Measurements from ENCODE around the gene EIF4E1B. TPM values are rescaled to one million over a fixed set of nuclear protein-coding genes. Genes with fewer than 3 reads are reported as not detected.

The EIF4E1B gene
- polyA plus RNA-seq, 2 of the 4 experiments (the other 2 are of a cell fraction): not detected

DNA sequence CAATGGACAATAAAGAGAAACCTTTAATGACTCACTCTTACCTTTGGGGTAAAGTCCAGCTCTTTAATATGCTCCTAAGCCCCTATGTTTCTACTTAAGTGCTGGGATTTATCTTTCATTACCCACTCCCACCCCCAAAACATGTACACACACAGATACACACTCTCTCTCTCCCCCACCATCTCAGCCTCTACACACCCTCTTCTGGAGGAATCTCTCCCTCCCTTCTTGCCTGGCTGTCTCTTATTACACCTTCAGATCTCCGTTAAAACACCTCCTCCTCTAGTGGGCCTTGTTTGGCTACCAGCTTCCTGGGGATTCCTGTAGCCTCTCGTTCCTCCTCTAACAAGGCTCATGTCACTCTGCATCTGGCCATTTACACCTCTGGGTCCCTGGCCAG is 27.4 kb upstream of the EIF4E1B start:
- no peak for ATAC-seq
- FAIRE-seq: no peak
- POLR2A ChIA-PET: no interaction called here

DNA sequence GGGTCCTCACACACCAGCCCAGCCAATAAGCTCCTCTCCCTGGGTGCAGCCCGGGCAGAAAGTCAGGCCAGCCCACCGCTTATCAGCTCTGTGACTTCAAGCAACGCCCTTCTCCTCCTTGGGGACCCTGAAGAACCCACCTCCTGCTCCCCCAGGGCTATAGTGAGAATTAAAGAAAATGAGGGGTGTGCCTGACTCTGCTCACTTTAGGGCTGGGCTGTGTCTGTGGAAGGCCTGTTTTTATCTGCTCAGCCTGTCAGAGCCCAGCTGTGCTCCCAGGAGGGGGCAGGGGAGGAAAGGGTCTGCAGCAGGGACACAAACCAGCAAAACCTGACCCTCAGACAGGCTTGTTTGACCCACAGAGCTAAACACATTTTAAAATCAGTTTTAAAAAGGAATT is 24.4 kb upstream of the EIF4E1B start:
- H3K4me1 ChIP-seq: peaks cover 13% of the 10 kb centered on the region
- ChIA-PET CTCF (interaction anchor here (0.9 to 3.8 kb wide), 8 partner anchors 12 to 190 kb away, joined by 4 to 18 read pairs (median 6); partner anchors contain the start of genes CLTB and TSPAN17), POLR2A (interaction anchor here (0.6 to 1.5 kb wide), 2 partner anchors 41 to 293 kb away, joined by 3 to 5 read pairs; partner anchors contain the start of genes HK3 and TSPAN17)
- H3K4me2 ChIP-seq: no peak overlapping the region
- H3K4me3 ChIP-seq: no peak overlapping the region
- no peak for TF ChIP-seq FOSB (CRISPR knock-in tag; IDR thresholded peaks at IDR 0.05)
- TF ChIP-seq, protein P1, sequence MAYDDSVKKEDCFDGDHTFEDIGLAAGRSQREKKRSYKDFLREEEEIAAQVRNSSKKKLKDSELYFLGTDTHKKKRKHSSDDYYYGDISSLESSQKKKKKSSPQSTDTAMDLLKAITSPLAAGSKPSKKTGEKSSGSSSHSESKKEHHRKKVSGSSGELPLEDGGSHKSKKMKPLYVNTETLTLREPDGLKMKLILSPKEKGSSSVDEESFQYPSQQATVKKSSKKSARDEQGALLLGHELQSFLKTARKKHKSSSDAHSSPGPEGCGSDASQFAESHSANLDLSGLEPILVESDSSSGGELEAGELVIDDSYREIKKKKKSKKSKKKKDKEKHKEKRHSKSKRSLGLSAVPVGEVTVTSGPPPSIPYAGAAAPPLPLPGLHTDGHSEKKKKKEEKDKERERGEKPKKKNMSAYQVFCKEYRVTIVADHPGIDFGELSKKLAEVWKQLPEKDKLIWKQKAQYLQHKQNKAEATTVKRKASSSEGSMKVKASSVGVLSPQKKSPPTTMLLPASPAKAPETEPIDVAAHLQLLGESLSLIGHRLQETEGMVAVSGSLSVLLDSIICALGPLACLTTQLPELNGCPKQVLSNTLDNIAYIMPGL (CRISPR knock-in tag; IDR thresholded peaks at IDR 0.05; ENCODE audit: borderline replicate concordance): no peak
- TF ChIP-seq EHMT2 (IDR thresholded peaks at IDR 0.05; ENCODE audit: low read depth): no peak
- TF ChIP-seq POLR2A (IDR thresholded peaks at IDR 0.05; ENCODE audit: low read length): no peak
- TF ChIP-seq ZFP36 (IDR thresholded peaks at IDR 0.05; ENCODE audit: borderline replicate concordance, partially characterized antibody): no peak
- TF ChIP-seq KDM5A (IDR thresholded peaks at IDR 0.05): no peak
- TF ChIP-seq, protein P2, sequence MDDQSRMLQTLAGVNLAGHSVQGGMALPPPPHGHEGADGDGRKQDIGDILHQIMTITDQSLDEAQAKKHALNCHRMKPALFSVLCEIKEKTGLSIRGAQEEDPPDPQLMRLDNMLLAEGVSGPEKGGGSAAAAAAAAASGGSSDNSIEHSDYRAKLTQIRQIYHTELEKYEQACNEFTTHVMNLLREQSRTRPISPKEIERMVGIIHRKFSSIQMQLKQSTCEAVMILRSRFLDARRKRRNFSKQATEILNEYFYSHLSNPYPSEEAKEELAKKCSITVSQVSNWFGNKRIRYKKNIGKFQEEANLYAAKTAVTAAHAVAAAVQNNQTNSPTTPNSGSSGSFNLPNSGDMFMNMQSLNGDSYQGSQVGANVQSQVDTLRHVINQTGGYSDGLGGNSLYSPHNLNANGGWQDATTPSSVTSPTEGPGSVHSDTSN (IDR thresholded peaks at IDR 0.05): no peak
- TF ChIP-seq HDAC2 (IDR thresholded peaks at IDR 0.05): no peak
- no peak for TF ChIP-seq HOXB13 (CRISPR knock-in tag; IDR thresholded peaks at IDR 0.05; ENCODE audit: low read depth)
- no peak overlapping the region for H3K27ac ChIP-seq
- no peak for FAIRE-seq
- H3K9me3 ChIP-seq: no peaks in the 10 kb centered on the region
- 80% methylated on average over 3 of the region's 3 CpGs for WGBS (ENCODE audit: missing lambda C conversion rate)
- DNase-seq (ENCODE audit: low read depth in 1 of 2, low spot score in 1 of 2): no peak
- ATAC-seq: no peak

More for the DNA sequence above, 27.4 kb upstream of the EIF4E1B start:
- Histone ChIP-seq H3K4me3 (no peak overlapping the region), H3K9me3 (no peaks in the 10 kb centered on the region), H3K4me2 (no peak overlapping the region), H3K27ac (no peak overlapping the region), H3K4me1 (0 out of 3 replicates have a peak, but pooled peaks cover 7% of the 10 kb centered on the region)
- DNase-seq (ENCODE audit: low read depth in 1 of 2, low spot score in 1 of 2): no peak
- TF ChIP-seq CEBPB (IDR thresholded peaks at IDR 0.05): no peak
- 61% methylated on average over 2 of the region's 2 CpGs for WGBS (ENCODE audit: missing lambda C conversion rate)
- CTCF ChIA-PET: interaction anchor here (0.7 to 3.0 kb wide), 6 partner anchors 16 to 263 kb away, joined by 3 to 11 read pairs (median 6); no protein-coding TSS in a partner anchor

DNA sequence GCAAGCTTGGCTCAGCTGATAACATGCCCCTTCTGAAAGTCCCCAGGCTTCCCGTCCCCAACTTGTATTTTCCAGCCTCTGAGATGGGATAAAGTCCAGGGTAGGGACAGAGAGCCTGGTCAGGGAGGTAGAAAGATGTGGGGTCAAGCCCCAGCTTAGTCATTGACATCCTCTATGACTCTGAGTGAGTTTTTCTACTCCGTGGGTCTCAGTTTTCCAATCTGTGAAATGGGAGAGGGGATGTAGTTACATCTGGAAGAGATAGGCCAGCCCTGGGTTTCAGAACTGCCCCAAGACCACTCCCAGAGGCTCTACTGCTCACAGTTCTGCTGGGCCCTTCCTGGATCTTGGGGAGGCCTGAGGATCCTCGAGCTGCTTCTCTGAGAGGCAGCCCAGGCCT is 23.6 kb upstream of the EIF4E1B start:
- CTCF ChIA-PET: interaction anchor here (1.2 to 3.8 kb wide), 7 partner anchors 12 to 191 kb away, joined by 3 to 18 read pairs (median 6); partner anchors contain the start of genes CLTB and TSPAN17
- FAIRE-seq (no peak), DNase-seq (ENCODE audit: low read depth in 1 of 2, low spot score in 1 of 2) (no peak), ATAC-seq (no peak)
- Histone ChIP-seq H3K9me3 (no peaks in the 10 kb centered on the region), H3K4me3 (no peak overlapping the region), H3K4me2 (no peak overlapping the region), H3K4me1 (peaks cover 13% of the 10 kb centered on the region), H3K27ac (no peak overlapping the region)
- no peak for TF ChIP-seq ZC3H11A (IDR thresholded peaks at IDR 0.05)
- no peak for TF ChIP-seq CBX2 (IDR thresholded peaks at IDR 0.05; ENCODE audit: borderline replicate concordance, low read depth)
- TF ChIP-seq EP300 (IDR thresholded peaks at IDR 0.05): no peak
- TF ChIP-seq, protein P3, sequence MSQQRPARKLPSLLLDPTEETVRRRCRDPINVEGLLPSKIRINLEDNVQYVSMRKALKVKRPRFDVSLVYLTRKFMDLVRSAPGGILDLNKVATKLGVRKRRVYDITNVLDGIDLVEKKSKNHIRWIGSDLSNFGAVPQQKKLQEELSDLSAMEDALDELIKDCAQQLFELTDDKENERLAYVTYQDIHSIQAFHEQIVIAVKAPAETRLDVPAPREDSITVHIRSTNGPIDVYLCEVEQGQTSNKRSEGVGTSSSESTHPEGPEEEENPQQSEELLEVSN (IDR thresholded peaks at IDR 0.05; ENCODE audit: borderline replicate concordance, low read depth): no peak
- no peak for TF ChIP-seq ZFP36 (IDR thresholded peaks at IDR 0.05; ENCODE audit: borderline replicate concordance, partially characterized antibody)
- no peak for TF ChIP-seq ESRRA (IDR thresholded peaks at IDR 0.05; ENCODE audit: borderline replicate concordance, low read length)
- no peak for TF ChIP-seq ZSCAN20 (CRISPR knock-in tag; IDR thresholded peaks at IDR 0.05)
- no peak for TF ChIP-seq BHLHE40 (IDR thresholded peaks at IDR 0.05; ENCODE audit: low read depth, low read length)
- TF ChIP-seq CBX8 (IDR thresholded peaks at IDR 0.05): no peak
- no peak for TF ChIP-seq RARB (CRISPR knock-in tag; IDR thresholded peaks at IDR 0.05)
- TF ChIP-seq, protein P4, sequence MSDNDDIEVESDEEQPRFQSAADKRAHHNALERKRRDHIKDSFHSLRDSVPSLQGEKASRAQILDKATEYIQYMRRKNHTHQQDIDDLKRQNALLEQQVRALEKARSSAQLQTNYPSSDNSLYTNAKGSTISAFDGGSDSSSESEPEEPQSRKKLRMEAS (IDR thresholded peaks at IDR 0.05): no peak
- TF ChIP-seq CEBPB (IDR thresholded peaks at IDR 0.05): no peak
- TF ChIP-seq MYC (IDR thresholded peaks at IDR 0.05; ENCODE audit: borderline replicate concordance, low read length): no peak
- TF ChIP-seq FOXS1 (CRISPR knock-in tag; IDR thresholded peaks at IDR 0.05): no peak
- TF ChIP-seq TFCP2L1 (CRISPR knock-in tag; IDR thresholded peaks at IDR 0.05): no peak
- 89% methylated on average over 3 of the region's 3 CpGs for WGBS (ENCODE audit: missing lambda C conversion rate)
- POLR2A ChIA-PET: interaction anchor here (0.6 to 1.5 kb wide), 2 partner anchors 40 to 292 kb away, joined by 3 to 5 read pairs; partner anchors contain the start of genes HK3 and TSPAN17
